NCI-H1417 (cell line): Measurements from ENCODE around the gene RIMS1.

Source experiments
- DNase-seq, 3 experiments: peaks; one replicate each; lab custom pipeline; 2025; lab: John Stamatoyannopoulos, UW

RIMS1 gene

DNA sequence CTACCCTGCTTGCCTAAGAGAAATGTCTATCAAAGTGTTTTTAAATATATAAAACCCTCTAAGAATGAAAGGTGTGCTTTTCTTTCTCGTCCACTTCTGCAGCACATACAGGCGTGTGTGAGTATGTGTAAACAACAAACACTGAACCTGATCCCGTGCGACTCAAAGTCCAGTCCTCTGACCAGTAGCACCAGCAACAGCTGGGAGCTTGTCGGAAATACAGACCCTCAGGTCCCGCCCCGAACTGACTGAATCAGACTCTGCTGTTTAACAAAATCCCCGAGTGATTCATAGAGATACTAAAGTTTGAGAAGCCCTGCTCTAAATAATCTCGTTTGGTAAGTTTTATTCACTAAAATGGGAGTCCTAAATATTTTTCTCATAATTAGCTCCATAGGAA lies 527.5 kb downstream of the RIMS1 start:
- no peak for DNase-seq

DNA sequence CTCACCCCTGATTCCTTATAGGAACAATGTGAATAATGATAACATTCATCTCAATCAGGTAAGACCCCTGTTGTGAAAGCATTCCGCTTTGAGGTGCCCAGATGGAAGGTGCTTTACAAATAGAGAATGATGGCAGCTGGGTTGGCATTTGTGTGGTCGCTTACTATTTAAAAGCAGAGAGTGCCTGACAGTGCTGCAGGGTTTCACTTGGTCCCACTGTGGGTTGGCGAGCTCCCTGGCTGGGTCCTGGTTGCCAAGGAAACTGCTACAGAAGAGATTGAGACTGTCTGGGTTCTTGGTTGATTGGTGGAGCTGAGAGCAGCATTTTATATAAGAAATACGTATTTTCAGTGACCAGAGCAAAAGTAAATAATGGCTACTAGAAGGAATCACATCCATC lies 528.3 kb downstream of the RIMS1 start:
- peak in 1 of 3 experiments; percentile 16 for DNase-seq

GRCh38 chr6:72416744-72417465 lies 530.6 kb downstream of the RIMS1 start:
- DNase-seq, result no peak

DNA sequence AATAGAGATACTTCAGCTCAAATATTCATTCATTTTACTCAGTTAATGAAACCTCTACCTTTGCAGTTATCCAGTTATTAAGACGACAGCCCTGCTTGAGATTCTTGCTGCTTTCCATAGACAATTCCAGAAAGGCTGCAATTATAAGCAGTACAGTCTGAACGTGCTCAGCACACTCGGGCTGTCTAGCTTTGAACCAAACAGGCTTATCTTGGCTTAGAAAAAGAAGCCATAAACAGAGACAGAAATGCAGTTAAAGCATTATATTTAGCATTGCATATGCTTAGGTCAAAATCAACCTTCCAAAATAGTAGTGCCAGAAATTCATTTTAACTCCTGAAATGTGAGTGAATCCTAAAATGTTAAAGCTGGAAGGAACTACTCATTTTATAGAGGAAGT lies 531.4 kb downstream of the RIMS1 start:
- DNase-seq, result peak in 1 of 3 experiments; percentile 36

DNA sequence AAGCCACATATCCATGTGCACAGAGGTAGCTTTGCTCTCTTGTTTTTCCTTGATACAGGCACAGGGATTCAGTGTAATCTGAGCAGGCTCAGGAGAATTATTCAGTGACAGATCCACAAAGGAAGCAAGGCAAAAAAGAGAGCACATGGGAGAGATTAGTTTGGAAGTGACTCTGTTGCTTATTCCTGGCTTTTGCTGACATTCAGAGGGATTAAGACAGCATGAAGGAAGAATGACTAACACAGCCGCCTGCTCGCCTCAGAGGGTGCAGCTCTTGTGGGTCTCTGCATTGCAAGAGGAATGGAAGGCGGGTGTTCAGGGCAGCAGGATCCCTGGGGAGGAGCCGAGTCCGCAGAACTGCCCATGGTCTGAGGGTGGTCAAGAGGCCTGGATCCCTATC lies 532.1 kb downstream of the RIMS1 start:
- DNase-seq, result no peak

GRCh38 chr6:72419966-72420365 lies 533.6 kb downstream of the RIMS1 start:
- no peak for DNase-seq

GRCh38 chr6:72420409-72420808 lies 534.1 kb downstream of the RIMS1 start:
- DNase-seq, result no peak

DNA sequence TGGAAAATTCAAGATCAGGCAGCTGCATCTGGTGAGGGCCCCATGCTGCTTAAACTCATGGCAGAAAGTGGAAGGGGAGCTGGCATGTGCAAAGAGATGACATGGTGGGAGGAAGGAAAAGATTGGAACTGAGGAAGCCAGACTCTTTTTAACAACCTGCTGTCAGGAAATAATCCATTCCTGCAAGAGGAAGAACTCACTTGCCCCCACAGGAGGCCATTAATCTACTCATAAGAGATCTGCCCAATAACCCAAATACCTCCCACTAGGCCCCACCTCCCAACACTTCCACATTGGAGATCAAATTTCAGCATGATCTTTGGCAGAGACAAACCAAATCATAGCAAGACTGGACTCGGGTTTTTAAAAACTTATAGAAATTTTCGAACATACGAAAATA lies 535.0 kb downstream of the RIMS1 start:
- no peak for DNase-seq

DNA sequence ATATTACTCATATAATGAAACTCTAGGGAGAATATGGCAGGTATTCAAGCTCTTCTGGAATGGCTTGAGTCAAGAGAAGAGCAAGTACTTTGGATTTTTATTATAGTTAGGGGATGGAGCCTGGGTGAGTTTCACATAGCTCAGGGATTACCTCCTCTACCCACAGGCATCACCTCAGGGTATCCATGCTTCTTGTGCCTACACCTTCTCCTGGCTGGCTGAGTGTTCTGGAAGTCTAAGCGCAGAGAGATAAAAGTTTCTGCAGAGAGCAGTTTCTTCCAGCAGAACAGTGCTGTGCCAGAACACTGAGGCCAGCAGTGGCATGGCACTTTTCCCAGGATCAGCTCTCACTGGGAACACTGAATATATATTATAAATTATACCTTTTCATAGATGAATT lies 535.8 kb downstream of the RIMS1 start:
- DNase-seq, result no peak

GRCh38 chr6:72424476-72424875 lies 538.1 kb downstream of the RIMS1 start:
- DNase-seq, result no peak

DNA sequence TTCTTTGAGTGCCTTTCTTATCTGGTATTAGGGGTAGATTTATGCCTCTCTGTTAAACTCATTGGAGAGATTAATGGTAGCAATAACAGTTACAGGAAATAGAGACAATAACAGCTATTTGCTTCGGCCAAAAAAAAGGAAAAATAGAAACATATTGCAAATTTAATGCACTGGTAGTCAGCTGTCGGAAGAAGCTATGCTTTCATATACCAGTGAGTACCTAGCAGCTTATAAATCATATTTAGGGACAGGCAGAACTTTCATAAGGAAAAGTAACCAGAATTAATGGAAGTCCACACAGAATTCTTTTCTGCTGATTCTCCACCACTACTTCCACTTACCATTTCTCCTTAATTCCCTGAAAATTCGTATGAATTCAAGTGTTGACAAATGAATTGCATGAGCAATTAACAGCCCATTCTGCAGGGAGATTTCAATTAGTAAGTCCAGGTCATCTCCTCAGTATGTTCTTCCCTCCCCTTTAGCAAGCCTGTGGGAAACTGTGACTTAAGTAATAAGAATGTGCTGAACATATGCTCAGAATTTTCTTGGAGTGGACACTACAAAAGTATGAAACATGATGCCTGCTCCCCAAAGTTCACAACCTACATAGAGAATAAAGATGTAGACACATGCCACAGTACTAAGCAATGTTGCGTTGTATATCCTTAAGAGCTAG lies 538.8 kb downstream of the RIMS1 start:
- no peak for DNase-seq

DNA sequence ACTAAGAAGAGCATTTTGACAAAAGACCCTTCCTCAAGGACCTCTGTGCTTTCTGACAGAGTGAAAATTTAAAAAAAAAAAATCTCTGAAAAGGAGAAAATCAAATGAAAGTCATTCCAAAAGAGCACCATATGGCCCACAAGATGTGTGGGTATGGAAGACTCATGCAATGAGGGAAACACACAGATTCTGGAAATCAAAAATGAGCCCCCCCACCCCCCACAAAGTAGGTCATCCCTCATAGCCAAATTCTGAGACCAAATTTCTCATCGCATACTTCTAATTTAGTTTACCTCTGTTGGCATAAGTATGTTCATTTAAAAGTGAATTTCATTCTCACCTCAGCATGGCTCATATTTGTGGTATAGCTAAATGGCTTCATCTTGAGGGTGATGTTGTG lies 554.3 kb downstream of the RIMS1 start:
- DNase-seq, result no peak

DNA sequence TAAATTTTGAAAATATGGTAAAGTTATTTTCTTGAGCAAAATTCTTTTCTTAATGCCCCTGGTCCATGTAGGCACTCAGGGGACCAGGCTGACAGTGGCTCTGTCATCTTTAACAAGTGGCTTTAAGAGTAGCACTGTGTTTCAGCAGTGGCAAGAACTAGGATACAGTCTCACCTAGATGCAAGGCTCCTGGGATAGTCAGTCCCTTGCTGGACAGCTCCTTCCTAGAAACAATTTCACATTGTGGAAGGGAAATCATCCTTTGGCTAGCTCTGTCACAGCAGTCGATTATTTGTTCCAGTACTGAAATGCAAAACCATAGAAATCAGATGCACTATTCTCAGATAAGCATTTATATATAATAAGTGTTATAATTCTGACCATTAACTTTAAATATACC lies 560.1 kb downstream of the RIMS1 start:
- DNase-seq, result no peak
